TTC549 (cell line): ENCODE measurements around the gene PYY.
"Not testable (repeated sequence)": the region's sequence is repeated elsewhere in the genome, so short reads cannot be mapped to it uniquely, and the experiment has no call there.

Experiments
- FAIRE-seq: peaks from 2 replicates; lab custom pipeline; 2012; peaks lifted over from hg19 to GRCh38; lab: Jason Lieb, UNC

Gene PYY

DNA sequence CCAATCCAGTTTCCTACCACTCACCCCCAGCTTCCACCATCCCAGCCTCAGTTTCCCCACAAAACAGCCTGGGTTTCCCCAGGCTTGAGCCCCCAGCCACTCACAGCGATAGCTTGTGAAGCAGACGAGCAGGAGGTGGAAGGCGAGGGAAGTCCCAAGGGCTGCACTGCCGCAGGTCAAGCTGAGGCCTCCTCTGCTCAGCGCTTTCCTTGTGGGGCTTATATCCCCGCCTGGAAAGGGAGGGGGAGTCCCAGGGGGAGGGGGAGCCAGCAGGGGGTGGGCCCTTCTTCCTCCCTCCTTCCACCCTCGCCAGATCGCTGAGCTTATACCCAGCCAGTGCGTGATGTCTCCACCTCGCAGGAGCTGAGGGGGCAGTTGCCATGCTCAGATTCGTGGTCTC lies at the start of gene PYY:
Gene PYY, minus strand, starts transcription at position 195 of the 400 bp plus-strand sequence. CDS start 457 bp downstream, outside the sequence.
- no peak for FAIRE-seq

DNA sequence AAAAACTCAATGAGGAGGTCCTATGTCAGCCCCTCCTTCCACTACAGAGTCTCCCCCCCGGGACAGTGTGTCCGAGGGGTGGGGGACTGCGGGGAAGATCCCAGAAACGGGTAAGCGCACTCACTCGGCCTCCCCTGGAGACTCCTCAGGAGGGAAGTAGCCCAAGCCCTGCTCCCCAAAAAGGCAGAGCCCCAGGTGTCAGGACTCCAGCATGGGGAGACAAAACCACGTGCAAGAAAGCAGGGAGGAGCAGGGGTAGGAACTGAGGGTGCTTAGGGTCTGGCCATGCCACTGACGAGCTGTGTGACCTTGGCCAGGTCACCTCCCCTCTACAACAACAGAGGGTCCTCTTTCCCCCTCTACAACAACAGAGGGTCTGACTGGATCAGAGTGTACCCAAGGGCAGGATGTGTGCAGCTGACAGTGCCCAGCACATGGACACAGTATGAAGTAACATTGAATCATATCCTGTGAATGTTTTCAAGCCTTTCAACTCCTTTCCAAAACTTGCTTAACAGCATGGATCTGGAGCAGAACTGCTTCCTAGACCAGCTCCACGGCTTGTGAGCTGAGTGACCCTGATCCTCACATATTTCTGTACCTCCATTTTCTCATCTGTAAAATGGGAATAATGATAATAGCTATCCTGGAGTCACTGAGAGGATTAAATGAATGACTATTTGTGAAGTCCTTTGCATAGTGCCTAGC lies 48.6 kb upstream of the PYY start:
- FAIRE-seq = no peak

DNA sequence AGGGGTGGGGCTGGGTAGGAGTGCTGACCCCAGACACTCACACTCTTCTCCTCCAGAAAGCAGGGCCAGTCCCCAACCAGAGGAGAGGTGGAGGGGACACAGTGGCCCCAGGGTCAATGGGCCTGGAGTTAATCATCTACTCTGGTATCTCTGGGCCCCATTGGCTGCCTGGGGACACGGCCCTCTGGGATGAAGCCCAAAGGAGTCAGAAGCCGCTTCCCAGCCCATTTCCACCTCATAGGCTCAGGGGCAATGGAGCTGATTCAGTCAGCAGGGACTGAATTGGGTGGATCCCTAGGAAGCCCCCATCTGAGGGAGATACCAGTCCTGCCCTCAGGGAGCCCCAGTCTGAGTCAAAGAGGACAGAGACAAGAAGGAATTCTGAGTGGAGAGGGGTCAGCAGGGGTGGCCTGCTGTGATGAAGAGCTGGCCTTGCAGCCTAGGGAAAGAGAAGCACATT lies 47.8 kb upstream of the PYY start:
- FAIRE-seq = no peak

DNA sequence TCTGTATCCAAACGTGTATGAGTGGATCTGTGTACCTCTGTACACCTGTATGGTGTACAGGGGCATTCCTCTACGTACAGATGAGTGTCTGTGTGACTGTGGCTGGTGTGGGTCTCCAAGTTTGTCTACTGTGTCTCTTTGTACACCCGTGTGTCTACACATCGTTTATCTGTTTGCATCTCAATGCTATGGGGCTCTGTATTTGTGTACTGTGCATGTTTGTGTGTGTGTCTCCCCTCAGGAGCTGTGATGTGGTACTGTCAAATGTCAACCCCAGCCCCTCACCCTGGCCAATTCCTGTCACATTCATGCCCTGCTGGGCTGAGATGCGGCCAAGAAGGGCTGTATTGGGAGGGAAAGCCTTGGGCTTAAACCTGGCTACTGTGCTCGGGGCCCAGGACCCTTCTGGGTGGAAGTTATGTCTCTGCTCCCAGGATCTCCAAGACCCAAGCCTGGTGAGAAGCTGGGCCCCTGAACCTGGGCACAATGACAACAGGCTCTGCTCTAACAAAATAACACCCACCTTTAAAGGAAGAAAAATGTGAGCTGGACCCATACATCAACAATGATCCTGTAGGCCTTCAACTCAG lies 47.2 kb upstream of the PYY start:
- no peak for FAIRE-seq

DNA sequence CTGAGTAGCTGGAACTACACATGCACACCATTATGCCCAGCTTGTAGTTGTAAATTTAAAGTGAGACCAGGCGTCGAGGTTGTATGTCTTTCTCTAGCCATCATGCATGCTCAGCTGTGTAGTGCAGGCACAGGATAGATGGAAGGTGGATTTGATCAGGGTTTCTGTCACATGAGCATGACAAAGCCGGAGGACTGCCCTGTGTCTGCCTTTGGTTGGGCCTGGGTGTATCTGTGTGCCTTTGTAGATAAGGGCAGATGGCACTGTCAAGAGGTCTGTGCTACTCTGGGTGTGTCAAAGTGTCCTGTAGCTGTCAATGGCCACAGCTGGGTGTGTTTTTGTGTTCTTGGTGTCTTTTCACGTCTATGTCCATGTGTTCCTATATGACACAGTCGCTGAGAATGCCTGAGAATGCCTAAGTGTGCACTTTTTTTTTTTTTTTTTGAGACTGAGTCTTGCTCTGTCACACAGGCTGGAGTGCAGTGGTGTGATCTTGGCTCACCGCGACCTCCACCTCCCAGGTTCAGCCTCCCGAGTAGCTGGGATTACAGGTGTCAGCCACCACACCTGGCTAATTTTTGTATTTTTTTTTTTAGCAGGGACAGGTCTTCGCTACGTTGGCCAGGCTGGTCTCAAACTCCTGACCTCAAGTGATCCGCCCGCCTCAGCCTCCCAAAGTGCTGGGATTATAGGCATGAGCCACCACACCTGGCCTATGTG lies 46.6 kb upstream of the PYY start:
- FAIRE-seq = no peak

DNA sequence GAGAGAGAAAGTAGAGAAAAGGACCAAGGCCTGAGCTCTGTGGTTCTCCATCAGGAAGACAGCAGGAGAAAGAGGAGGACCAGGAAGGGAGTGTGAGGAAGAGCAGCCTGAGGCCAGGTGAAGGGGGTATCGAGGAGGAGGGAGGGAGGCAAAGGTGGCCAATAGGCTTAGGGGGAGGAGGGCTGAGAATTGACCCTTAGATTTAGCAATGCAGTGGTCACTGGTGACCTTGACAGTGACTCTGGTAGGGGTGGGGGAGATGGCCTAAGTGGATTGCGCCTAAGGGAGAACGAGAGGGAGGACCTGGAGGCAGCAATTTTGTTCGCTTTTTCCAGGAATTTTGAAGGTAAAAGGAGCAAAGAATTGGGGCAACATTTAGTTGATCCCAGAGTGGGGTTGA lies 45.3 kb upstream of the PYY start:
- FAIRE-seq = no peak

DNA sequence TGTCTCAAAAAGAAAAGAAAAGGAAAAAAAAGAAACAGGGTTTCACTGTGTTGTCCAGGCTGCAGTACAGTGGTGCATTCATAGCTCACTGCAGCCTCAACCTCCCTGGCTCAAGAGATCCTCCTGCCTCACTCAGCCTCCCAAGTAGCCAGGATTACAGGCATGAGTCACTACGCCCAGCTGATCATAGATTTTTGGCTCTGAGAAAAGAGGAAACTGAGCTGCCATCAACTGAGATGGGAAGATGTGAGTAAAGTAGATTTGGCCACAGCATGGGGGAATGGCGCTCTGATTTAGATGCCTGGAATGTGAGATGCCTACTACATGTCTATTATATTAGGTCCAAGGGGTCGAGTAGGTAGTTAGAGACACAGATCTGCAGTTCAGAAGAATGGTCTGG lies 44.8 kb upstream of the PYY start:
- no peak for FAIRE-seq

DNA sequence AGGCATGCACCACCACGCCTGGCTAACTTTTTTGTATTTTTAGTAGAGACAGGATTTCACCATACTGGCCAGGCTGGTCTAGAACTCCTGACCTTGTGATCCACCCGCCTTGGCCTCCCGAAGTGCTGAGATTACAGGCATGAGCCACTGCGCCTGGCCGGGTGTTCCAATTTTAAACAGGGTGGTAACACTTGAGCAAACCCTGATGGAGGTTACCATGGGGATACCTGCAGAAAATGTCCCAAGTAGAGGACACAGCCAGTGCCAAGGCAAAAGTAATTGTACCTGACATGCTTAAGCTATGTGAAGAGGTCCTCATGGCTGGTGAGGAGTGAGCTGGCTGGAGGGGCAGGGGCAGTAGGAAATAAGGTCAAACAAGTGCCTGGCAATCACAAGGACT lies 43.4 kb upstream of the PYY start:
- not testable (repeated sequence) for FAIRE-seq

DNA sequence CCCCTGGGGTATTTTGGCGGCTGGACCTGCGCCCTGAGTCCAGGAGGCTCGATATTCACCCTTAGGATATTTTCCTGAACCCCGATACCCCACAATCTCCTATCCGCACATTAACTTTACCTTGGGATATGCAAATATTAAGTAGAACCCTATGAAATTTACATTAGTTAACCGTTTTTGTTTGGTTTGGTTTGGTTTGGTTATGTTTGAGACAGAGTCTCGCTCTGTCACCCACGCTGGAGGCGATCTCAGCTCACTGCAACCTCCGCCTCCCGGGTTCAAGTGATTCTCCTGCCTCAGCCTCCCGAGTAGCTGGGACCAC lies 41.4 kb upstream of the PYY start:
- FAIRE-seq = no peak

DNA sequence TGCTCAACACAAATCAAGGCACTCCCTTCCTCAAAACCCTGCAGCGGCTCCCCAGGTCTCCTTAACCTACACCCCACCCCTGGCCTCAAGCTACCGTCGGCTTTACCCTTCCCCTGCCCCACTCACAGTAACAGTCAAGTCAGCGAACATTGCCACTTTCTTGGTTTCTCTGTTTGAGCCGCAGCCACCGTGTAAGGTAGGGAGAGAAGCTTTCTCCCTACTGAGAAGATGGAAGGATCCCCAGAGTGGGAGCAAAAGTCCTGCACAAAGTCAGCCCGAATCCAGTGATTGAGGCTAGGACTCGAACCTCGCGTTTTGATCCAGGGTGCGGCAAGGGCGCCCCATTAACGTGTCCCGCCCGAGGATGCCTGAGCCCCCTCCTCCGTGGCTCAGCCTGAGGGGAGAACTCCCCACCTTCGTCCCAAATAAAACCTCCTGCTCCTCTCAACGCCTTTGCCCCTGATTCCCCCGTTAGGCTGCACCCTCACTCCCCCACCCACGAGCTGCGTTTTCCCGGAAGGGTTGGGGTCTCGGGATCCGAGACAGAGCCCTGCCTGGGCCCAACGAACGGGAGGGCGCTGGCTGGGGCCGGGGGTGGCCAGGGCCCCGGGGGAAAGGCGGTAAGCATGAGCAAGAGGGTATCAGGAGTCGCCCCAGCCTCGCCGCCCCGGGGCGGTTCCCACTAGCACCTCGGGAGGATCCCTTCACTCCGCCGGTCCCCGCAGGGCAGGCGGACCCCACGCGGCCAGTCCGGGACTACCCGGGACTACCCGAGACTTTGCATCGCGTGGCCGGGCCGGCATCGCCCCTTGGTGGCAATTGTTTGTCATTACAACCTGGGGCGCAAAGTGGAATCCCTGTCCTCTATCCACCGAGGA lies 40.8 kb upstream of the PYY start:
- FAIRE-seq = no peak

DNA sequence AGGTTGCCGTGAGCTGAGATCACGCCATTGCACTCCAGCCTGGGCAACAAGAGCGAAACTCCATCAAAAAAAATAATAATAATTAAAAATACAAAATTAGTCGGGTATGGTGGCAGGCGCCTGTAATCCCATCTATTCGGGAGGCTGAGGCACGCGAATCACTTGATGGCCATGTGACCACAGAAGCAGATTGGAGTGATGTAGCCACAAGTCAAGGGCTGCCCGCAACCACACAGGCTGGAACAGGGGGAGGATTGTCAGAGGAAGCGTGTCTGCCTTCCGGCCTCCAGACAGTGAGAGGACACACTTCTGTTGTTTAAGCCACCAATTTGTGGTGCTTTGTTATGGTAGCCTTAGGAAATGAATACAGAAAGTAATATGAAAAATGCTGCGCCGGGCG lies 38.9 kb upstream of the PYY start:
- FAIRE-seq = no peak

DNA sequence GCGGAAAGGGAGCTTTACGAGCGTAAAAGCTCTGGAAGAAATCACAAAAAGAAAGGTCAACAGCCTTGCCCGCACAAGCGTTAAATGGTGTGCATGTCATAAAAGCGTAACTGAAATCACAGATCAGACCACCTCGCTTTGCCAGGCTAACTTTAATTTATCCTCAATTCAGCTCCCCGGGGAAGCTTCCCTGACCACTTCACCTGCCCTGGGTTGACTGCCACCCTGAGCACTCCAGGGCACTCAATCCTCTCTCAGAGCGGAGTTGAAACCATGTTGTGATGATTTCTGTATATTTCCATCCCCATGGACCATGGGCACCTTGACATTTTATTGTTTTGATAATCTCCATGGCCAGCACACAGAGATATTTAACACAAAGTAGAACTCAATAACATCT lies 34.6 kb upstream of the PYY start:
- FAIRE-seq = no peak

DNA sequence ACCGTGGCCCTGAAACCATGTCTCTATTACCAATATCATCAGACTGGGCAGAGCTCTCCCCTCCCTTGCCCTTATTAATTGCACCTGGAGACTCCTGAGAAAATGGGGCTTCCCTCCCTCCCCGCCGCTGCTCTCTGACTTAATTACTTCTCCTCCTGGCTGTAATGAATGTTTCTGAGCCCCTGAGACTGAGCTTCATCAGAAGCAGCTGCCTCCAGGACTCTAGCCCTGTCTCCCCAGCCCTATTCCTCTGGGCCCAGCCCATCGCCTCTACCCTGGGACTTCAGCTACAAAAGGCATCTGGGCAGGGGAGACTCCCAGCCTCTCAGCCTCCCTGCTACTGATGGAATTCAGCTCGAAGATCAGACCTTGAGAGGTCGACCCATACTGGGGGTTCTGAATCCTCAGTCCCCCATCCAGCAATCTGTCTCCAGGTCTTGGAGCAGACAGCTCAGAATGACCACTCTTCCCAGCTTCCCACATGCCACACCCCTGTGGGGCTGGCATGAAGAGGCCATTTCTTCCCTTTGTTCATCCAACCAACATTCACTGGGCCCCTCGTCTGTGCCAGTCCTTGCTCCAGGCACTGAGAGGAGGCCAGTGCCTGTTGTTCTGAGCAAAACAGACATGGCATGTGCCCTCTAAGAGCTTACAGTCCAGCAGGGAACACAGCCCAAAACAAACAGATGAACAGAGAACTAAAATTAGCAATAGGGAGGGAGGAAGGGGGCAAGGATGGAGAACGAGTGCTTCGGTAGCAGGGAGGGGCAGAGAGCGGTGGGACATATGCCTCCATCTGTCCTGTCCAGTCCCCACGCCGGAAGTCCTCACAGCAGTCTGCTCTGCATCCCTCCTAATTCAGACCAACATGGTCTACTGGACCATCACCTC lies 33.6 kb upstream of the PYY start:
- FAIRE-seq = no peak

DNA sequence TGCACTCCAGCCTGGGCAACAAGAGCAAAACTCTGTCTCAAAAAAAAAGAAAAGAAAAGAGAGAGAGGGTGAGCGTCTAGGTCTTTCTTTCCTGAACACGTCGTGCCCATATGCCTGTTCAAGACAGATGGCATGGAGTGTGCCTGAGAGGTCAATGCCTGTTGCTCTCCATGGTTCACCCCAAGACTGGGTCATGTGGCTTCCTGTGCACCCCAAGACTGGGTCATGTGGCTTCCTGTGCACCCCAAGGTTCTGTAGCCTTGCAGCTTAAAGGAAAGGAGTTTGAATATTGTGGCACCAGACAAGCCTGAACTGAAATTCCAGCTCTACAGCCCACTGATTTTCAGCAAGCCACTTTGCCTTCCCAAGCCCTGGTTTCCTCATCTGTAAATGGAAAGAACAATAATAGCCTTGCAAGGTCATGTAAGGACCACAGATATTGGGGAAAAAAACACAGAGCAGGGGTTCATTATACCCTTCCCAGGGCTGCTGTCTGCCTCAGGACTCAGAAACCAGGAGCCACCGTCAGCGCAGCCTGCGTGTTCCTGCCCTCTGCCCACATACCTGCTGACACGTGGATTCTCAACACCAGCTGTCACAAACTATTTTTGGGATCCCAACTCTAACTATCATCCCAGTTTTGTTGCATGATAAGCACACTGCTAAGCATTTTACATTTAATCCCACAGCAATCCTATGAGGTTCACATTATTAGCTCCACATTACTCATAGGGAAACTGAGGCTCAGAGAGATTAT lies 32.7 kb upstream of the PYY start:
- no peak for FAIRE-seq

DNA sequence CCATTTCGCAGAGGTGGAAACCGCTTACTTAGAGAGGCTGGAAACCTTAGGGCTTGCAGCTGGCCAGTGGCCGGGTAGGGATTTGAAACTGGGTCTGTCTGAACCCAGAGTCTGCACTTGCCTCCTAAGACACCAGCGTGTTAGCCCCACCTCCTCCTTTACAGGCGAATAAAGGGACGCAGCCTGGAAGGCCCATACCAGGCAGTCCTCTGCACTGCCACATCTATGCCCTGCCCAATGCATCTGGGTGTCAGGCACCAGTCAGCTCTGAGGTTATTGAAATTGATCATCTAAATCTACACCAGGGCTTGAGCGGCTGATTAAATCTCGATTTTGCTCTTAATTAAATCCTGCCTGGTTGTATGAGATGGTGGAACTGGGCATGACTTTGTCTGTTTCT lies 30.8 kb upstream of the PYY start:
- no peak for FAIRE-seq

DNA sequence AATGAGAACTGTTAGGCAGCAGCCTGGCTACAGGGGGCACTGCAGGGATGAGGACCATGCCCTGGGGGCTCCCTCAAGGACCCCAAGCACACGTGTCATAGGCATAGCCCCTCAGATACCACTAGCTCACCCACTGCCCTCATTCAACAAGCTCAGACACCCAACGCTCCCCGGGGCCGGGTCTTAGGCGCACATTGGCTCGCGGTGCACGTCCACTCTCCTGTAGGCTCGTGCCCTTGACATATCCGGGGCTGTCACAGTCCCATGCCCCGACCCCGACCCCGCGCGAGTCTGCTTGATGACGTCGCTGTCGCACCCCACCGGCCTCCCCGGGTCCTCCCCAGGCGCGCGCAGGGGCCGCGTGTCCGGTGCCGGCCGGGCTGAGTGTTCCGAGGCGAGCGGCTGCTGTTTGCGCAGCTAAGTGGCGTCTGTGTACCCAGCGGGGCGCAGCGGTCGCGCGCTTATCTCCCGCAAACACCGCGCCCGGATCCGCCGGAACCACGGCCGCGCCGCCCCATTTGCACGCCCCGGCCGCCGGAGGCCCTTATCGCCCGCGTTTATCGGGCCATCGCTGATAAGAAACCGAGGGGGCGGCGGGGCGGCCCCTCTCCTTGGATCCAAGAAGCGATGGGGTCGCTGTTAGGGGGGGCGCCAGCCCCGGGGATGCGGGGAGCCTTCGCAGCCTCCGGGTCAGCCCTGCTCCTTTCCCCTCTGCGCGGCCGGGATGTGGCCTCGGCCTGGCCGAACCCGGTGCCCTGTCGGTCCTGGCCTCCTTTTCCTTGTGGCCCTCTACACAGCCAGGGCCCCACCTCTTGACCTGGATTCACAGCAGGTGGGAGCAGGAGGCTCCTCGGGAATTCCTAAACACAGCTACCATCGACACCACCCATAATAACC lies 30.0 kb upstream of the PYY start:
- no peak for FAIRE-seq

DNA sequence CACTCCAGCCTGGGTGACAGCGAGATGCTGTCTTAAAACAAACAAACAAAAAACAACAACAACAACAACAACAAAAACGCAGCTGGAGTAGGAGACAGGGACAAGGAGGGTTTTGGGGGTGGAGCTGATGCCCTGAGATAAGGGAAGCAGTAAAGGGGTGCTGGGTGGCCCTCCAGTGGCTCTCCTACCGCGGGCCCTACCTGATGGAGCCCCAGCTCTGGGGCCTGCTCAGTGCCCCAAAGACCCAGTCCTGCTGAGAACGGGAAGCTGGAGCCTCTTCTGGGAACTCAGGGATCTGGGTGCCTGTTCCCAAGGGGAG lies 29.4 kb upstream of the PYY start:
- no peak for FAIRE-seq

DNA sequence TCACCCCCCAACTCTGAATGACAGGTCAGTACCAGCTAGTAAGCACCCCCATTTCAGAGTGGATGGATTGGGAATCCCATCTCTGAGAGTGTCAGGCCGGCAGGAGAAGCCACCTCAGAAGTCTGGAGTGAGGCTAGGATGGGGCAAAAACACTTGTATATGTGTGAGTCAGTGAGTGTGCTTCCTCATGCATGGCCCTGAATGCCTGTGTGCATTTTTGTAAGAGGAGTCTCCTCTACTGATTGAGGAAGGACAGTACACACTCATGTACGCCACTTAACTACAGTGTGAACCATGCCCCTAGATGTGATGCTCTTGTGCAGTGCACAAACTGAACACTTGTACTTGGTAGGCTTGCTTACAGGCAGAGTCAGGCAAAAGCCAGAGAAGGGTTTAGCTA lies 28.4 kb upstream of the PYY start:
- no peak for FAIRE-seq

DNA sequence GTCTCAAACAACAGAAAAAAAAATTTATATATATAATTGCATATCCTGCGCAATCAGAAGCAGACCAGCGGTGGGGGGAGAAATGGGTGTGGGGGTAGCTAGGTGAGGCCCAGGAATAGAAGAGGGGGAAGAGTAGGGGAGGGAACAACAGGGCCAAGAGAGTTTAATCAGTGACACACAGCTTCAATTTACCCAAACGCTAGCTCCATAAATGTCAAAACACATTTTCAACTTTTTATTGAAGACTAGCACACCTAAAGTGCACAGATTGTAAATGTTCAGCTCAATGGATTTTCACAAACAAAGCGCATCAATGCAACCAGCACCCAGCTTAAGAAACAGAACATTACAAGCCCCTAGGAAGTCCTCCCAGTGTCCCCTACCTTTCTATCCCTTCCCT lies 25.9 kb upstream of the PYY start:
- FAIRE-seq = no peak

DNA sequence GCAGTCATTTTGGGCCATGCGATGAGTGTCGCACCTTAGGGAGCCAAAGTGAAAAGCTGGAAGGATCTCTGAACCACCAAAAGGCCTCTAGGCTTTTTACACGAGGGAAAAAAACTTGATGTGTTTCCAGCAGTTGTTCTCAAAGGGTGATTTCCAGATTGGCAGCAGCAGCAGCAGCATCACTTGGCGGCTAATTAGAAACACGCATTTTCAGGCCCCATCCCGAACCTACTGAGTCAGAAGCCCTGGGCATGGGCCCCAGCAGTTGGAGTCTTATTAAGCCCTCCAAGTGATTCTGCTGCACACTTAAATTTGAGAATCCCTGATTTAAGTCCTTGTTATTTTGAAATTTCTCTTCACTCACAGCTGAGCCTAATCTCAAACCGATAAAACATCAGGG lies 25.3 kb upstream of the PYY start:
- no peak for FAIRE-seq
